ENCODE data around the gene NPIPA1. TPM values are rescaled to one million over a fixed set of nuclear protein-coding genes. Genes with fewer than 3 reads are reported as not detected.
"Not testable (repeated sequence)": the region's sequence is repeated elsewhere in the genome, so short reads cannot be mapped to it uniquely, and the experiment has no call there.

Gene NPIPA1
- total RNA-seq, 1 donor from 2014 or later: 75.0 TPM

DNA sequence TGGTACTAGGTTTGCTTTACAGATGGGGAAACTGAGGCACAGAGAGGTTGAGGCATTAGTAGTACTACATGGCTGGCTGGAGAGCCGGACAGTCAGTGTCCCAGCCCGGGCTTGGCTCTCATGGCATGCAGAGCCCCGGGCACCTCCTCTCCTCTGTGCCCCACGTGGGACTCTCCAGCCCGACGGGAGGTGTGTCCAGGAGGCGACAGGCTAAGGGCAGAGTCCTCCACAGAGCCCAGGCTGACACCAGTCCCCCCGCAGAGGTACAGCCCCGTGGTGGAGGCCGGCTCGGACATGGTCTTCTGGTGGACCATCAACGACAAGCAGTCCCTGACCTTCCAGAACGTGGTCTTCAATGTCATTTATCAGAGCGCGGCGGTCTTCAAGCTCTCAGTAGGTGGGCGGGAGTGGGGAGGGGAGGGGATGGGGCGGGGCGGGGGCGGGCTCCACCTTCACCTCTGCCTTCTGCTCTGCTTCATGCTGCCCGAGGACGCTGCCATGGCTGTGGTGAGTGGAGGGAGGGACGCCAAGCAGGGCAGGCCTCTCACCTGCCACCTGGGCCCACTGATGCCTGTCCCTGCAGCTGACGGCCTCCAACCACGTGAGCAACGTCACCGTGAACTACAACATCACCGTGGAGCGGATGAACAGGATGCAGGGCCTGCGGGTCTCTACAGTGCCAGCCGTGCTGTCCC, 13.7 kb upstream of the NPIPA1 start:
- DNase-seq (ENCODE audit: low spot score); H3K27me3 Mint-ChIP-seq (ENCODE audit: insufficient read depth, low read depth); H3K9me3 Mint-ChIP-seq; H3K36me3 Mint-ChIP-seq; H4K20me1 ChIP-seq (ENCODE audit: low read depth); H3K79me2 ChIP-seq (ENCODE audit: low read depth); H3K4me2 ChIP-seq; H3F3A ChIP-seq (ENCODE audit: low read depth); H3K4me3 Mint-ChIP-seq; H3K4me1 ChIP-seq; H3K27me3 ChIP-seq; H3K36me3 ChIP-seq; H3K27ac Mint-ChIP-seq; H2AFZ ChIP-seq (replicated peaks); H3K4me1 Mint-ChIP-seq; H3K4me3 ChIP-seq; H3K9me3 ChIP-seq (ENCODE audit: low read depth); H3K9ac ChIP-seq; H3K27ac ChIP-seq: not testable (repeated sequence)

DNA sequence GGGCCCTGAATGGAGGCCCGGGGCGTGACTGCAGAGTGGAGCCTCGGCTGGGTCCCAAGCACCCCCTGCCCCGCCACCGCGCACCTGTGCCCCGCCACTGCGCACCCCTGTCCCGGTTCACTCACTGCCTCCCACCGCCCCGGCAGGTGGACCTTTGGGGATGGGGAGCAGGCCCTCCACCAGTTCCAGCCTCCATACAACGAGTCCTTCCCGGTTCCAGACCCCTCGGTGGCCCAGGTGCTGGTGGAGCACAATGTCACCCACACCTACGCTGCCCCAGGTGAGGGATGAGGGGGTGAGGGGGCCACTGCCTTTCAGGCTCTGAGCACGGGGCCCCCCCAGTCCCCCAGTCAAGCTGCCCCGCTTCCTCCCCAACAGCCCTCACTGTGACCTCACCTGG, 12.9 kb upstream of the NPIPA1 start:
- H3K79me2 ChIP-seq (ENCODE audit: low read depth); H3K4me3 ChIP-seq; H3K27me3 ChIP-seq; H3K4me2 ChIP-seq; H3K9me3 ChIP-seq (ENCODE audit: low read depth); H3K36me3 ChIP-seq; H4K20me1 ChIP-seq (ENCODE audit: low read depth); H3K4me1 Mint-ChIP-seq; H3F3A ChIP-seq (ENCODE audit: low read depth); H3K4me1 ChIP-seq; H3K36me3 Mint-ChIP-seq; H3K27me3 Mint-ChIP-seq (ENCODE audit: insufficient read depth, low read depth); H3K4me3 Mint-ChIP-seq; H3K9me3 Mint-ChIP-seq; H2AFZ ChIP-seq (replicated peaks); DNase-seq (ENCODE audit: low spot score); H3K27ac ChIP-seq; H3K27ac Mint-ChIP-seq; H3K9ac ChIP-seq: not testable (repeated sequence)

DNA sequence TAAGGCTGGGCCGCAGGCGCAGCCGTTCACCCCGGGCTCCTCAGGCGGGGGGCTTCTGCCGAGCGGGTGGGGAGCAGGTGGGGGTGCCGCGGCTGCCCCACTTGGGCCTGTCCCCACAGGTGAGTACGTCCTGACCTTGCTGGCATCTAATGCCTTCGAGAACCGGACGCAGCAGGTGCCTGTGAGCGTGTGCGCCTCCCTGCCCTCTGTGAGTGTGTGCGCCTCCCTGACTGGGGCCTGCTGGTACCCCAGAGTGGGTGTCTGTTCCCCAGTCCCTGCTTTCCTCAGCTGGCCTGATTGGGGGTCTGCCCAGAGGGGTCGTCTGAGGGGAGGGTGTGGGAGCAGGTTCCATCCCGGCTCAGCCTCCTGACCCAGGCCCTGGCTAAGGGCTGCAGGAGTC, 12.3 kb upstream of the NPIPA1 start:
- not testable (repeated sequence) for DNase-seq (ENCODE audit: low spot score); H3K9ac ChIP-seq; H3K27ac Mint-ChIP-seq; H3K27me3 Mint-ChIP-seq (ENCODE audit: insufficient read depth, low read depth); H3K4me3 Mint-ChIP-seq; H3K4me1 Mint-ChIP-seq; H4K20me1 ChIP-seq (ENCODE audit: low read depth); H3K79me2 ChIP-seq (ENCODE audit: low read depth); H3K36me3 ChIP-seq; H3K27me3 ChIP-seq; H3K9me3 ChIP-seq (ENCODE audit: low read depth); H3K4me3 ChIP-seq; H3K36me3 Mint-ChIP-seq; H3K9me3 Mint-ChIP-seq; H3K4me2 ChIP-seq; H3F3A ChIP-seq (ENCODE audit: low read depth); H3K27ac ChIP-seq; H3K4me1 ChIP-seq; H2AFZ ChIP-seq (replicated peaks)

DNA sequence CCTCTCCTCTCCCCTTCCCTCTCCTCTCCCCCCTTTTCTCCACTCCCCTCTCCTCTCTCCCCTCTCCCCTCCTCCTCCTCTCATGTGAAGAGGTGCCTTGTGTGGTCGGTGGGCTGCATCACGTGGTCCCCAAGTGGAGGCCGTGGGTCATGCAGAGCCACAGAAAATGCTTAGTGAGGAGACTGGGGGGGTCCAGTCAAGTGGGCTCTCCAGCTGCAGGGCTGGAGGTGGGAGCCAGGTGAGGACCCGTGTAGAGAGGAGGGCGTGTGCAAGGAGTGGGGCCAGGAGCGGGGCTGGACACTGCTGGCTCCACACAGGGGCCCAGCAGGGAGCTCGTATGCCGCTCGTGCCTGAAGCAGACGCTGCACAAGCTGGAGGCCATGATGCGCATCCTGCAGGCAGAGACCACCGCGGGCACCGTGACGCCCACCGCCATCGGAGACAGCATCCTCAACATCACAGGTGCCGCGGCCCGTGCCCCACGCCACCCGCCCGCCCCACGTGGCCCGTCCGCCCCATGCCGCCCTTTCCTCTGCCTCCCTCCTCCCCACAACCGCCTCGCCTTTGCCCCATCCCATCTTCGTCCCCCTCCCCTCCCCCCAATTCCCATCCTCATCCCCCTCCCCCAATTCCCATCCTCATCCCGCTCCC, 9.1 kb upstream of the NPIPA1 start:
- not testable (repeated sequence) for H3K36me3 Mint-ChIP-seq; H3F3A ChIP-seq (ENCODE audit: low read depth); H3K9me3 ChIP-seq (ENCODE audit: low read depth); H3K27me3 Mint-ChIP-seq (ENCODE audit: insufficient read depth, low read depth); H3K4me2 ChIP-seq; H2AFZ ChIP-seq (replicated peaks); H3K9ac ChIP-seq; H3K4me1 Mint-ChIP-seq; H3K27ac ChIP-seq; H3K4me3 ChIP-seq; H3K27me3 ChIP-seq; H3K79me2 ChIP-seq (ENCODE audit: low read depth); H3K9me3 Mint-ChIP-seq; H3K4me1 ChIP-seq; H3K36me3 ChIP-seq; H4K20me1 ChIP-seq (ENCODE audit: low read depth)
- Mint-ChIP-seq H3K4me3 (peak overlapping the region; percentile 33), H3K27ac (peak overlapping the region; percentile 31)
- DNase-seq (ENCODE audit: low spot score): peak; percentile 28

DNA sequence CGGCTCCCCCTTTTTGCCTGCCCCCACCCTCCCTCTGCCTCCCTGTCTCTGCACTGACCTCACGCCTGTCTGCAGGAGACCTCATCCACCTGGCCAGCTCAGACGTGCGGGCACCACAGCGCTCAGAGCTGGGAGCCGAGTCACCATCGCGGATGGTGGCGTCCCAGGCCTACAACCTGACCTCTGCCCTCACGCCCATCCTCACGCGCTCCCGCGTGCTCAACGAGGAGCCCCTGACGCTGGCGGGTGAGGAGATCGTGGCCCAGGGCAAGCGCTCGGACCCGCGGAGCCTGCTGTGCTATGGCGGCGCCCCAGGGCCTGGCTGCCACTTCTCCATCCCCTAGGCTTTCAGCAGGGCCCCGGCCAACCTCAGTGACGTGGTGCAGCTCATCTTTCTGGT, 8.1 kb upstream of the NPIPA1 start:
- not testable (repeated sequence) for H3K4me3 Mint-ChIP-seq; H3F3A ChIP-seq (ENCODE audit: low read depth); H3K27ac ChIP-seq; H3K4me1 Mint-ChIP-seq; H3K4me3 ChIP-seq; H3K79me2 ChIP-seq (ENCODE audit: low read depth); H3K9me3 ChIP-seq (ENCODE audit: low read depth); H3K27me3 Mint-ChIP-seq (ENCODE audit: insufficient read depth, low read depth); H2AFZ ChIP-seq (replicated peaks); H3K9me3 Mint-ChIP-seq; H3K9ac ChIP-seq; H3K4me1 ChIP-seq; DNase-seq (ENCODE audit: low spot score); H3K27me3 ChIP-seq; H3K36me3 Mint-ChIP-seq; H3K36me3 ChIP-seq; H3K27ac Mint-ChIP-seq; H4K20me1 ChIP-seq (ENCODE audit: low read depth); H3K4me2 ChIP-seq

DNA sequence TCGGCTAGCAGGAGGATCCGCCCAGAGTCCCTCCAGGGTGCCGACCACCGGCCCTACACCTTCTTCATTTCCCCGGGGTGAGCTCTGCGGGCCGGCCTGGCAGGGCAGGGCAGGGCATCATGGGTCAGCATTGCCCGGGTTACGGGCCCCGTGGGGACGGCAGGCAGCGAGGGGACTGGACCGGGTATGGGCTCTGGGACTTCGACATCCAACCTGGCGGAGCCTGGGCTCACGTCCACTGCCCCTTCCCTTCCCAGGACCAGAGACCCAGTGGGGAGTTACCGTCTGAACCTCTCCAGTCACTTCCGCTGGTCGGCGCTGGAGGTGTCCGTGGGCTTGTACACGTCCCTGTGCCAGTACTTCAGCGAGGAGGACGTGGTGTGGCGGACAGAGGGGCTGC, 7.0 kb upstream of the NPIPA1 start:
- not testable (repeated sequence) for H3K4me1 Mint-ChIP-seq; H4K20me1 ChIP-seq (ENCODE audit: low read depth); H3K4me3 Mint-ChIP-seq; H3K27ac ChIP-seq; H3K27me3 ChIP-seq; H3K9me3 ChIP-seq (ENCODE audit: low read depth); H3K4me3 ChIP-seq; H3K4me1 ChIP-seq; H3K79me2 ChIP-seq (ENCODE audit: low read depth); H3K27ac Mint-ChIP-seq; H3K9me3 Mint-ChIP-seq; DNase-seq (ENCODE audit: low spot score); H2AFZ ChIP-seq (replicated peaks); H3K9ac ChIP-seq; H3K27me3 Mint-ChIP-seq (ENCODE audit: insufficient read depth, low read depth); H3K36me3 Mint-ChIP-seq; H3K36me3 ChIP-seq; H3K4me2 ChIP-seq; H3F3A ChIP-seq (ENCODE audit: low read depth)

DNA sequence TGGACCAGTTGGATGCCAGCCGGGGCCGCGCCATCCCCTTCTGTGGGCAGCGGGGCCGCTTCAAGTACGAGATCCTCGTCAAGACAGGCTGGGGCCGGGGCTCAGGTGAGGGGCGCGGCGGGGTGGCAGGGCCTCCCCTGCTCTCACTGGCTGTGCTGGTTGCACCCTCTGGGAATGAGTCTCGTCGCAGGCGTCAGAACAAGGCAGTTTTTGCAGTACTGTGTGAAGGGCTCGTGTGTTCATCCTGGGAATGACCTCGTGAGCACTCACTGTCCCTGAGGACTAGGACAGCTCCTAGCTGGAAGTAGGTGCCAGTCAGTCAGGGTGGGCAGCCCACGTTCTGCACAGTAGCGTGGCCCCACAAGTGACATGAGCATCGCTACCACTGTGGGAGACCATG, 6.3 kb upstream of the NPIPA1 start:
- H3K36me3 ChIP-seq; H3K4me2 ChIP-seq; H3K4me3 Mint-ChIP-seq; H3F3A ChIP-seq (ENCODE audit: low read depth); H3K79me2 ChIP-seq (ENCODE audit: low read depth); H3K4me1 ChIP-seq; H3K9me3 ChIP-seq (ENCODE audit: low read depth); H2AFZ ChIP-seq (replicated peaks); H3K27me3 ChIP-seq; DNase-seq (ENCODE audit: low spot score); H3K4me1 Mint-ChIP-seq; H4K20me1 ChIP-seq (ENCODE audit: low read depth); H3K27ac Mint-ChIP-seq; H3K4me3 ChIP-seq; H3K27ac ChIP-seq; H3K9me3 Mint-ChIP-seq; H3K36me3 Mint-ChIP-seq; H3K27me3 Mint-ChIP-seq (ENCODE audit: insufficient read depth, low read depth); H3K9ac ChIP-seq: not testable (repeated sequence)

DNA sequence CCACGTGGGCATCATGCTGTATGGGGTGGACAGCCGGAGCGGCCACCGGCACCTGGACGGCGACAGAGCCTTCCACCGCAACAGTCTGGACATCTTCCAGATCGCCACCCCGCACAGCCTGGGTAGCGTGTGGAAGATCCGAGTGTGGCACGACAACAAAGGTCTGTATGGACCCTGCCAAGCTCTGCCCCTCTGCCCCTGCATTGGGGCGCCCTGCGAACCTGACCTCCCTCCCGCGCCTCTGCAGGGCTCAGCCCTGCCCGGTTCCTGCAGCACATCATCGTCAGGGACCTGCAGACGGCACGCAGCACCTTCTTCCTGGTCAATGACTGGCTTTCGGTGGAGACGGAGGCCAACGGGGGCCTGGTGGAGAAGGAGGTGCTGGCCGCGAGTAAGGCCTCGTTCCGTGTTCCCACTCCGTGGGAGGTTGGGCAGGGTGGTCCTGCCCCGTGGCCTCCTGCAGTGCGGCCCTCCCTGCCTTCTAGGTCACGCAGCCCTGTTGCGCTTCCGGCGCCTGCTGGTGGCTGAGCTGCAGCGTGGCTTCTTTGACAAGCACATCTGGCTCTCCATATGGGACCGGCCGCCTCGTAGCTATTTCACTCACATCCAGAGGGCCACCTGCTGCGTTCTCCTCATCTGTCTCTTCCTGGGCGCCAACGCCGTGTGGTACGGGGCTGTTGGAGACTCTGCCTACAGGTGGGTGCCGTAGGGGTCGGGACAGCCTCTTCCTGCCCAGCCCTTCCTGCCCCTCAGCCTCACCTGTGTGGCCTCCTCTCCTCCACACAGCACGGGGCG, 4.5 kb upstream of the NPIPA1 start:
- H3K9me3 Mint-ChIP-seq; H3K4me3 ChIP-seq; H2AFZ ChIP-seq (replicated peaks); H4K20me1 ChIP-seq (ENCODE audit: low read depth); H3K9me3 ChIP-seq (ENCODE audit: low read depth); H3K4me1 ChIP-seq; H3K4me2 ChIP-seq; H3K27ac Mint-ChIP-seq; H3K4me3 Mint-ChIP-seq; H3K36me3 ChIP-seq; H3K27me3 Mint-ChIP-seq (ENCODE audit: insufficient read depth, low read depth); H3K4me1 Mint-ChIP-seq; H3K79me2 ChIP-seq (ENCODE audit: low read depth); H3K27me3 ChIP-seq; H3K27ac ChIP-seq; H3F3A ChIP-seq (ENCODE audit: low read depth); H3K9ac ChIP-seq; DNase-seq (ENCODE audit: low spot score); H3K36me3 Mint-ChIP-seq: not testable (repeated sequence)
